Upper lobe of left lung (tissue), 4 donors: ENCODE measurements around the gene PRR14.

Experiments used
- CTCF ChIP-seq, 6 experiments: fragments of 450-650 bp in 4 of 6; fragments of 200-600 bp in 2 of 6; sonication (generic) in 2 of 6; IDR thresholded peaks; one replicate each; pipeline ENCODE4 v1.5.1; 2016 to 2019; ENCODE audit warnings: antibody characterized with exemption in 6 of 6
- POLR2A ChIP-seq, 4 donors: fragments of 450-650 bp; IDR thresholded peaks; one replicate each; pipeline ENCODE4 v1.5.1; 2016 to 2017; ENCODE audit warnings: antibody characterized with exemption in 4 of 4, mild to moderate bottlenecking in 2 of 4
- POLR2AphosphoS5 ChIP-seq, 2 donors: sonication (generic); formaldehyde crosslinking; IDR thresholded peaks; one replicate each; pipeline ENCODE4 v1.5.1; 2017; ENCODE audit warnings: antibody characterized with exemption in 2 of 2

- TF ChIP-seq CTCF (IDR thresholded peaks at IDR 0.05), result no peak
- no peak for TF ChIP-seq POLR2A (IDR thresholded peaks at IDR 0.05)
- TF ChIP-seq POLR2AphosphoS5 (IDR thresholded peaks at IDR 0.05), result no peak
Measured at GRCh38 chr16:30605158-30605557, 45.6 kb upstream of the PRR14 start.
